Kidney (tissue), 14 donors: ENCODE results near the gene VTA1. TPM values are rescaled to one million over a fixed set of nuclear protein-coding genes. Genes with fewer than 3 reads are reported as not detected.

Experiments used
- DNase-seq, 5 donors: peaks; one replicate each; pipeline ENCODE4 v3.0.0-alpha.2; 2013 to 2020
- FAIRE-seq: peaks from 2 replicates; lab custom pipeline; 2012; peaks lifted over from hg19 to GRCh38; lab: Jason Lieb, UNC
- H3K27ac ChIP-seq, 2 donors: one replicate each; pipeline ENCODE4 v1.7.0; 2013; ENCODE audit warnings: low read depth in 2 of 2, low read length in 2 of 2, inconsistent platforms in 1 of 2
- H3K27me3 ChIP-seq: one replicate; pipeline ENCODE4 v1.7.1; 2013; ENCODE audit warnings: low read length, inconsistent platforms; ENCODE audit not compliant: control insufficient read depth, insufficient read depth
- H3K36me3 ChIP-seq, 3 donors: one replicate each; pipeline versions ENCODE4 v1.7.0 to v1.7.1; 2013; ENCODE audit warnings: low read length in 3 of 3, control low read depth in 1 of 3, inconsistent platforms in 1 of 3; ENCODE audit not compliant: insufficient read depth in 3 of 3, control insufficient read depth in 2 of 3
- H3K4me1 ChIP-seq, 3 donors: one replicate each; pipeline versions ENCODE4 v1.7.0 to v1.7.1; 2013; ENCODE audit warnings: low read length in 3 of 3, inconsistent platforms in 1 of 3, low read depth in 1 of 3; ENCODE audit not compliant: control insufficient read depth in 2 of 3, insufficient read depth in 2 of 3
- H3K4me3 ChIP-seq, 3 donors: one replicate each; pipeline versions ENCODE4 v1.7.0 to v1.8.1; 2013; ENCODE audit warnings: low read length in 3 of 3, control low read depth in 1 of 3, inconsistent platforms in 1 of 3
- H3K9ac ChIP-seq, 3 donors: one replicate each; pipeline versions ENCODE4 v1.7.0 to v1.7.1; 2013; ENCODE audit warnings: low read length in 3 of 3, control low read depth in 1 of 3, inconsistent platforms in 1 of 3
- H3K9me3 ChIP-seq, 3 donors: one replicate each; pipeline versions ENCODE4 v1.7.0 to v1.7.1; 2013; ENCODE audit warnings: low read length in 3 of 3, control low read depth in 1 of 3, inconsistent platforms in 1 of 3; ENCODE audit not compliant: control insufficient read depth in 2 of 3, insufficient read depth in 1 of 3
- intact Hi-C: fragments of 100-400 bp; cut with DNase I; formaldehyde crosslinking; loops from one replicate; pipeline ENCODE4 v1.11.1; 2022
- polyA plus RNA-seq: library from polyadenylated mRNA; stranded (reverse); fragments of 350-450 nt; fragmentation: Illumina TruSeq; extraction: RNeasy Lipid Tissue Mini Kit (QIAGEN cat#74804); gene quantifications from one replicate; pipeline ENCODE4 v1.2.3, GENCODE V29; 2014; ENCODE audit warnings: low read depth, low replicate concordance; ENCODE audit not compliant: insufficient read depth
- total RNA-seq: library from RNA; stranded (reverse); fragmentation: NEBNext Ultra II Directional; extraction: Animal tissue kit (Norgen Biotek cat#: 25700); gene quantifications from one replicate; pipeline ENCODE4 v1.2.1, GENCODE V29; 2021
- TF ChIP-seq, protein P1 (sequence below): IDR thresholded peaks from 3 replicates; pipeline ENCODE4 v1.5.1; 2012; ENCODE audit warnings: mild to moderate bottlenecking, moderate library complexity, borderline replicate concordance; ENCODE audit not compliant: insufficient read depth; ENCODE audit errors: extremely low read depth
- donor health status: control.
- donor health status: control.
- donor health status: control.
- donor health status: control.
- donor health status: control.
- donor health status: DM: yes; HTN: yes; CAD: no.
- donor health status: Normal renal cell carcinoma (clear cell type).

Gene VTA1
- total and polyA plus RNA-seq, 2 donors from 2014 or later: 32.9 to 37.2 TPM

DNA sequence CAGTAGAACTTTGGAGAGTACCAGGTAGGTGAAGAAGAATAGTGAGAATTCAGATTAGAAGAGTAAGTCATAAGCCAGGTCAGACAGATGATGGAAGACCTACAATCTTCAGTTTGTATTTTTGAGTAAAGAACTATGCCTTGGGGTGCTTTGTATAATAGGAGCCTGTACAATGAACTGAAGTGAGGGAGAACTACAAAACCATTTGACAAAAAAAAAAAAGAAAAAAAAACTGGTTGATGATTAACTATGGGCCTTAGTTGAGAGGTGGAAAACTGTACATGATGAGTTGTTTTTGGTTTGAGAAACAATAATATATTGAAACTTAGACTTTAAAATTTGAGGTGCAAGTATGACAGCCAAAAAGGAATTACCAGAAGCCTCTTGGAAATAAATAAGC lies 25.7 kb downstream of the VTA1 start:
- TF ChIP-seq, protein P1, sequence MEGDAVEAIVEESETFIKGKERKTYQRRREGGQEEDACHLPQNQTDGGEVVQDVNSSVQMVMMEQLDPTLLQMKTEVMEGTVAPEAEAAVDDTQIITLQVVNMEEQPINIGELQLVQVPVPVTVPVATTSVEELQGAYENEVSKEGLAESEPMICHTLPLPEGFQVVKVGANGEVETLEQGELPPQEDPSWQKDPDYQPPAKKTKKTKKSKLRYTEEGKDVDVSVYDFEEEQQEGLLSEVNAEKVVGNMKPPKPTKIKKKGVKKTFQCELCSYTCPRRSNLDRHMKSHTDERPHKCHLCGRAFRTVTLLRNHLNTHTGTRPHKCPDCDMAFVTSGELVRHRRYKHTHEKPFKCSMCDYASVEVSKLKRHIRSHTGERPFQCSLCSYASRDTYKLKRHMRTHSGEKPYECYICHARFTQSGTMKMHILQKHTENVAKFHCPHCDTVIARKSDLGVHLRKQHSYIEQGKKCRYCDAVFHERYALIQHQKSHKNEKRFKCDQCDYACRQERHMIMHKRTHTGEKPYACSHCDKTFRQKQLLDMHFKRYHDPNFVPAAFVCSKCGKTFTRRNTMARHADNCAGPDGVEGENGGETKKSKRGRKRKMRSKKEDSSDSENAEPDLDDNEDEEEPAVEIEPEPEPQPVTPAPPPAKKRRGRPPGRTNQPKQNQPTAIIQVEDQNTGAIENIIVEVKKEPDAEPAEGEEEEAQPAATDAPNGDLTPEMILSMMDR: no peak
- FAIRE-seq: no peak
- H3K27me3 ChIP-seq: no peaks in the 10 kb centered on the region
- no peak overlapping the region for H3K4me3 ChIP-seq
- intact Hi-C loops: no loop called here
- no peak for DNase-seq
- H3K36me3 ChIP-seq: peaks cover 2 to 3% (median 2%) of the 10 kb centered on the region in 3 donors
- H3K4me1 ChIP-seq: no peaks in the 10 kb centered on the region
- no peaks in the 10 kb centered on the region for H3K9me3 ChIP-seq
- H3K9ac ChIP-seq: no peak overlapping the region
- H3K27ac ChIP-seq: no peak overlapping the region

- H3K9me3 ChIP-seq: no peaks in the 10 kb centered on the region
- TF ChIP-seq, protein P1: no peak
- FAIRE-seq (no peak), DNase-seq (no peak)
- H3K36me3 ChIP-seq: peaks cover 2 to 5% (median 3%) of the 10 kb centered on the region in 3 donors
- intact Hi-C loops: no loop called here
- no peak overlapping the region for H3K4me3 ChIP-seq
- no peak overlapping the region for H3K9ac ChIP-seq
- no peaks in the 10 kb centered on the region for H3K27me3 ChIP-seq
- no peak overlapping the region for H3K27ac ChIP-seq
- no peaks in the 10 kb centered on the region for H3K4me1 ChIP-seq
Measured at GRCh38 chr6:142173980-142174379, 26.9 kb downstream of the VTA1 start.

- DNase-seq: no peak
- intact Hi-C loops: no loop called here
- H3K9me3 ChIP-seq: no peaks in the 10 kb centered on the region
- H3K36me3 ChIP-seq: peaks cover 2 to 5% (median 3%) of the 10 kb centered on the region in 3 donors
- no peak overlapping the region for H3K27ac ChIP-seq
- TF ChIP-seq, protein P1: no peak
- H3K4me3 ChIP-seq: no peak overlapping the region
- H3K27me3 ChIP-seq: no peaks in the 10 kb centered on the region
- no peak overlapping the region for H3K9ac ChIP-seq
- H3K4me1 ChIP-seq: no peaks in the 10 kb centered on the region
- FAIRE-seq: no peak
Measured at GRCh38 chr6:142174703-142175102, 27.6 kb downstream of the VTA1 start.

GRCh38 chr6:142178129-142178528 lies 31.1 kb downstream of the VTA1 start:
- FAIRE-seq: no peak
- H3K36me3 ChIP-seq: peaks cover 0 to 3% (median 2%) of the 10 kb centered on the region in 3 donors

More at GRCh38 chr6:142178129-142178528, 31.1 kb downstream of the VTA1 start:
- Histone ChIP-seq H3K9me3 (no peaks in the 10 kb centered on the region), H3K27ac (no peak overlapping the region), H3K9ac (no peak overlapping the region), H3K4me1 (no peaks in the 10 kb centered on the region), H3K27me3 (no peaks in the 10 kb centered on the region), H3K4me3 (no peak overlapping the region)
- intact Hi-C loops: no loop called here
- DNase-seq: no peak
- TF ChIP-seq, protein P1: no peak
